HepG2 (cell line): ENCODE results near the gene PPRC1. TPM values are rescaled to one million over a fixed set of nuclear protein-coding genes. Genes with fewer than 3 reads are reported as not detected.

Experiments used
- CEBPG ChIP-seq: IDR thresholded peaks from 2 replicates; pipeline ENCODE4 v1.6.1; 2016
- CREBL2 ChIP-seq: sonication (generic); formaldehyde crosslinking; IDR thresholded peaks from 2 replicates; pipeline ENCODE4 v1.8.1; 2023; ENCODE audit warnings: missing genetic modification reagents, mild to moderate bottlenecking, borderline replicate concordance
- DDIT3 ChIP-seq: sonication (generic); formaldehyde crosslinking; IDR thresholded peaks from 2 replicates; pipeline ENCODE4 v1.4.0; 2020; ENCODE audit warnings: mild to moderate bottlenecking, missing genetic modification reagents
- ETV5 ChIP-seq: IDR thresholded peaks from 2 replicates; pipeline ENCODE4 v1.6.1; 2018; ENCODE audit warnings: missing biosample characterization, missing genetic modification reagents, inconsistent platforms, borderline replicate concordance
- GABPB1 ChIP-seq: IDR thresholded peaks from 2 replicates; pipeline ENCODE4 v1.6.1; 2016; ENCODE audit warnings: mild to moderate bottlenecking, missing genetic modification reagents, moderate library complexity, missing compliant biosample characterization
- GTF3A ChIP-seq: sonication (generic); formaldehyde crosslinking; conservative IDR thresholded peaks from 2 replicates; pipeline ENCODE4 v1.4.0; 2020; ENCODE audit warnings: mild to moderate bottlenecking, missing genetic modification reagents
- HMG20A ChIP-seq: IDR thresholded peaks from 2 replicates; pipeline ENCODE4 v1.6.1; 2016; ENCODE audit warnings: borderline replicate concordance
- IRF9 ChIP-seq: sonication (generic); formaldehyde crosslinking; IDR thresholded peaks from 2 replicates; pipeline ENCODE4 v1.8.0; 2022; ENCODE audit warnings: missing genetic modification reagents, mild to moderate bottlenecking, borderline replicate concordance
- KMT2A ChIP-seq: sonication (generic); formaldehyde crosslinking; IDR thresholded peaks from 2 replicates; pipeline ENCODE4 v1.4.0; 2020; ENCODE audit warnings: missing genetic modification reagents
- MAZ ChIP-seq, 2 experiments: sonication (generic) in 1 of 2; formaldehyde crosslinking in 1 of 2; IDR thresholded peaks; 2 replicates each; pipeline versions ENCODE4 v1.5.0 to v1.6.1; 2012 to 2020; ENCODE audit warnings: low read depth in 2 of 2, mild to moderate bottlenecking in 2 of 2, borderline replicate concordance in 1 of 2, improper control_type of control experiment in 1 of 2, low read length in 1 of 2, missing genetic modification reagents in 1 of 2, moderate library complexity in 1 of 2
- MIER3 ChIP-seq: IDR thresholded peaks from 2 replicates; pipeline ENCODE4 v1.6.1; 2016; ENCODE audit warnings: missing compliant biosample characterization, borderline replicate concordance
- MLLT10 ChIP-seq: sonication (generic); formaldehyde crosslinking; IDR thresholded peaks from 2 replicates; pipeline ENCODE4 v1.4.0; 2020; ENCODE audit warnings: missing genetic modification reagents
- MLX ChIP-seq: IDR thresholded peaks from 2 replicates; pipeline ENCODE4 v1.6.1; 2016
- MTERF4 ChIP-seq: sonication (generic); formaldehyde crosslinking; IDR thresholded peaks from 2 replicates; pipeline ENCODE4 v1.8.0; 2023; ENCODE audit warnings: mild to moderate bottlenecking, missing genetic modification reagents
- MYNN ChIP-seq: sonication (generic); formaldehyde crosslinking; IDR thresholded peaks from 2 replicates; pipeline ENCODE4 v1.4.0; 2020; ENCODE audit warnings: mild to moderate bottlenecking, low read depth, missing genetic modification reagents
- PHB2 ChIP-seq: fragments of 450-650 bp; IDR thresholded peaks from 2 replicates; pipeline ENCODE4 v1.6.1; 2018; ENCODE audit not compliant: partially characterized antibody
- YY1 ChIP-seq: IDR thresholded peaks from 2 replicates; pipeline ENCODE4 v1.6.1; 2011; ENCODE audit warnings: low read length, low read depth, moderate library complexity, mild to moderate bottlenecking; ENCODE audit not compliant: insufficient read depth, insufficient replicate concordance
- ZMAT3 ChIP-seq: sonication (generic); formaldehyde crosslinking; conservative IDR thresholded peaks from 2 replicates; pipeline ENCODE4 v1.7.0; 2021; ENCODE audit warnings: missing genetic modification reagents
- ZNF124 ChIP-seq: sonication (generic); formaldehyde crosslinking; IDR thresholded peaks from 2 replicates; pipeline ENCODE4 v1.4.0; 2020; ENCODE audit warnings: missing genetic modification reagents
- ZNF256 ChIP-seq: sonication (generic); formaldehyde crosslinking; conservative IDR thresholded peaks from 2 replicates; pipeline ENCODE4 v1.4.0; 2020; ENCODE audit warnings: missing genetic modification reagents
- ZNF260 ChIP-seq: sonication (generic); formaldehyde crosslinking; IDR thresholded peaks from 2 replicates; pipeline ENCODE4 v1.4.0; 2020; ENCODE audit warnings: missing genetic modification reagents, low read depth, mild to moderate bottlenecking, borderline replicate concordance
- ZNF292 ChIP-seq: sonication (generic); formaldehyde crosslinking; IDR thresholded peaks from 2 replicates; pipeline ENCODE4 v1.8.1; 2022; ENCODE audit warnings: mild to moderate bottlenecking, low read depth, missing genetic modification reagents, borderline replicate concordance
- ZNF333 ChIP-seq: sonication (generic); formaldehyde crosslinking; IDR thresholded peaks from 2 replicates; pipeline ENCODE4 v1.4.0; 2020; ENCODE audit warnings: mild to moderate bottlenecking, missing genetic modification reagents, borderline replicate concordance
- ZNF34 ChIP-seq: sonication (generic); formaldehyde crosslinking; IDR thresholded peaks from 2 replicates; pipeline ENCODE4 v1.4.0; 2020; ENCODE audit warnings: mild to moderate bottlenecking, missing genetic modification reagents, borderline replicate concordance
- ZNF549 ChIP-seq: sonication (generic); formaldehyde crosslinking; IDR thresholded peaks from 2 replicates; pipeline ENCODE4 v1.5.0; 2020; ENCODE audit warnings: missing genetic modification reagents
- ZNF776 ChIP-seq: sonication (generic); formaldehyde crosslinking; IDR thresholded peaks from 2 replicates; pipeline ENCODE4 v1.4.0; 2020; ENCODE audit warnings: mild to moderate bottlenecking, missing genetic modification reagents
- ZNF790 ChIP-seq: sonication (generic); formaldehyde crosslinking; IDR thresholded peaks from 2 replicates; pipeline ENCODE4 v1.8.0; 2022; ENCODE audit warnings: missing genetic modification reagents, mild to moderate bottlenecking, borderline replicate concordance
- polyA plus RNA-seq, 8 experiments: library from polyadenylated mRNA; depleted of rRNA in 3 of 8; stranded (reverse) in 7 of 8; unstranded in 1 of 8; fragments of >200 nt; fragmentation: Illumina TruSeq in 4 of 8; extraction: Trizol in 4 of 8; gene quantifications; 2 replicates each; pipeline versions ENCODE4 v1.2.1 to v1.2.3, GENCODE V29; 2011 to 2016; ENCODE audit warnings: low read depth in 4 of 8, missing spikeins in 1 of 8, mixed read lengths in 1 of 8; ENCODE audit not compliant: insufficient read depth in 1 of 8
- total RNA-seq, 5 experiments: library from RNA; depleted of rRNA; stranded (reverse); fragments of >200 nt; fragmentation: Illumina TruSeq; extraction: Trizol; gene quantifications; 2 replicates each; pipeline ENCODE4 v1.2.3, GENCODE V29; 2016; ENCODE audit warnings: low read depth in 1 of 5

PPRC1 gene
- total and polyA plus RNA-seq, 2 of the 13 experiments (the other 11 are each of a cell fraction or from before 2014, with no cell fraction given): 18.7 to 24.2 TPM

- TF ChIP-seq IRF9 (peak; percentile 28; the same call in 1 of the 2 replicates), ZNF124 (CRISPR knock-in tag) (peak; percentile 91; the same call in 1 of the 2 replicates), KMT2A (CRISPR knock-in tag) (peak; percentile 59; the same call in 1 of the 2 replicates), ZNF776 (CRISPR knock-in tag) (no peak), MTERF4 (CRISPR knock-in tag) (peak; percentile 17; the same call in 1 of the 2 replicates), ETV5 (peak; percentile 30; the same call in 1 of the 2 replicates), MLX (CRISPR knock-in tag) (peak; percentile 31; the same call in 1 of the 2 replicates), ZMAT3 (CRISPR knock-in tag) (peak; percentile 26; the same call in 1 of the 2 replicates), DDIT3 (no peak), YY1 (peak; percentile 98), HMG20A (CRISPR knock-in tag) (no peak), PHB2 (no peak), ZNF790 (CRISPR knock-in tag) (peak; percentile 89), CEBPG (CRISPR knock-in tag) (peak; percentile 22), MYNN (CRISPR knock-in tag) (peak; percentile 31; the same call in 1 of the 2 replicates), ZNF260 (CRISPR knock-in tag) (no peak), MLLT10 (CRISPR knock-in tag) (no peak), GTF3A (CRISPR knock-in tag) (no peak), ZNF333 (CRISPR knock-in tag) (no peak), GABPB1 (CRISPR knock-in tag) (peak; percentile 95), ZNF292 (CRISPR knock-in tag) (no peak), CREBL2 (CRISPR knock-in tag) (peak; percentile 25; the same call in 1 of the 2 replicates), ZNF34 (CRISPR knock-in tag) (no peak), ZNF256 (CRISPR knock-in tag) (no peak), ZNF549 (CRISPR knock-in tag) (no peak), MAZ (IDR thresholded peaks at IDR 0.05; ENCODE audit: borderline replicate concordance, low read depth, low read length) (peak; percentile 70; the same call in 1 of the 2 replicates), MAZ (CRISPR knock-in tag; IDR thresholded peaks at IDR 0.05; ENCODE audit: low read depth) (no peak; the same call in 1 of the 2 replicates), MIER3 (CRISPR knock-in tag) (peak; percentile 60; the same call in 1 of the 2 replicates)
Observed at GRCh38 chr10:102132563-102133372, at the start of gene PPRC1 (continued).
